H1 (cell line): Measurements from ENCODE around the gene CYP39A1. TPM values are rescaled to one million over a fixed set of nuclear protein-coding genes. Genes with fewer than 3 reads are reported as not detected.

Experiments
- CTCF ChIA-PET: fragments of 300-600 bp; sonication (Branson Sonifier 250); formaldehyde crosslinking; loops from one replicate; lab custom pipeline; 2021; ENCODE audit not compliant: partially characterized antibody; lab: Charles Lee
- POLR2A ChIA-PET: fragments of 300-600 bp; sonication (Branson Sonifier 250); formaldehyde crosslinking; loops from one replicate; lab custom pipeline; 2021; ENCODE audit warnings: inconsistent platforms; ENCODE audit not compliant: partially characterized antibody; lab: Charles Lee
- DNase-seq, 2 experiments: peaks; one replicate each; pipeline versions ENCODE4 v3.0.0 to v3.0.0-alpha.2; 2010 to 2022; ENCODE audit warnings: low spot score in 2 of 2, low read depth in 1 of 2, mixed read lengths in 1 of 2
- FAIRE-seq: peaks from 2 replicates; lab custom pipeline; 2011; peaks lifted over from hg19 to GRCh38; lab: Jason Lieb, UNC
- H2AFZ ChIP-seq: 2 replicates; pipeline ENCODE4 v1.8.1; 2012; ENCODE audit warnings: low read length, inconsistent platforms
- H2AK5ac ChIP-seq: 2 replicates; pipeline ENCODE4 v1.6.1; 2013; ENCODE audit warnings: low read depth, low read length
- H2BK120ac ChIP-seq: replicated peaks from 2 replicates; pipeline ENCODE3; 2013; ENCODE audit warnings: low read depth, low read length, inconsistent platforms
- H2BK12ac ChIP-seq: 2 replicates; pipeline ENCODE4 v1.6.1; 2013; ENCODE audit warnings: low read depth, low read length
- H2BK15ac ChIP-seq: 2 replicates; pipeline ENCODE4 v1.6.1; 2013; ENCODE audit warnings: low read length
- H2BK20ac ChIP-seq: 2 replicates; pipeline ENCODE4 v1.6.1; 2013; ENCODE audit warnings: low read length
- H2BK5ac ChIP-seq: 2 replicates; pipeline ENCODE4 v1.6.1; 2013; ENCODE audit warnings: low read depth, low read length
- H3K14ac ChIP-seq: 2 replicates; pipeline ENCODE4 v1.6.1; 2013; ENCODE audit warnings: inconsistent platforms; ENCODE audit not compliant: insufficient read length
- H3K18ac ChIP-seq: 2 replicates; pipeline ENCODE4 v1.6.1; 2013; ENCODE audit warnings: low read length; ENCODE audit errors: extremely low read depth
- H3K23ac ChIP-seq: 2 replicates; pipeline ENCODE4 v1.6.1; 2013; ENCODE audit warnings: inconsistent platforms; ENCODE audit not compliant: insufficient read length
- H3K23me2 ChIP-seq: 2 replicates; pipeline ENCODE4 v1.6.1; 2013; ENCODE audit warnings: low read depth, low read length
- H3K27ac ChIP-seq: 2 replicates; pipeline ENCODE4 v1.6.1; 2011; ENCODE audit warnings: low read depth, low read length, inconsistent platforms
- H3K27me3 ChIP-seq, 4 experiments: replicated peaks in 1 of 4; 1 replicate in 1 of 4; 2 replicates in 3 of 4; pipeline versions ENCODE4 v1.6.1 to v1.8.1; 2011 to 2013; ENCODE audit warnings: low read length in 3 of 4, mild to moderate bottlenecking in 3 of 4, inconsistent platforms in 2 of 4, mixed read lengths in 2 of 4, moderate library complexity in 1 of 4; ENCODE audit not compliant: control insufficient read depth in 3 of 4, insufficient read depth in 3 of 4; ENCODE audit errors: extremely low read depth in 1 of 4
- H3K36me3 ChIP-seq, 4 experiments: 2 replicates each; pipeline versions ENCODE4 v1.6.1 to v1.8.1; 2011 to 2013; ENCODE audit warnings: mild to moderate bottlenecking in 4 of 4, low read length in 3 of 4, moderate library complexity in 2 of 4, control low read depth in 1 of 4, inconsistent platforms in 1 of 4; ENCODE audit not compliant: insufficient read depth in 4 of 4, control insufficient read depth in 2 of 4
- H3K4ac ChIP-seq: replicated peaks from 2 replicates; pipeline ENCODE3; 2013; ENCODE audit warnings: low read length, low read depth, mixed read lengths, inconsistent platforms; ENCODE audit not compliant: insufficient read length
- H3K4me1 ChIP-seq, 4 experiments: replicated peaks in 1 of 4; 1 replicate in 1 of 4; 2 replicates in 3 of 4; pipeline versions ENCODE4 v1.6.1 to v1.8.1; 2011 to 2013; ENCODE audit warnings: low read length in 3 of 4, inconsistent platforms in 2 of 4, mixed read lengths in 1 of 4; ENCODE audit not compliant: insufficient read depth in 4 of 4, control insufficient read depth in 3 of 4
- H3K4me2 ChIP-seq, 2 experiments: 2 replicates each; pipeline versions ENCODE4 v1.6.1 to v1.8.1; 2011 to 2013; ENCODE audit warnings: low read depth in 2 of 2, low read length in 2 of 2, control low read depth in 1 of 2, inconsistent platforms in 1 of 2, mild to moderate bottlenecking in 1 of 2; ENCODE audit not compliant: insufficient read depth in 1 of 2
- H3K4me3 ChIP-seq, 4 experiments: fragments of 200-600, 300-600 bp in 1 of 4; sonication (generic), shearing (Covaris generic), sonication (Bioruptor Twin) in 1 of 4; 2 replicates each; pipeline versions ENCODE4 v1.5.1 to v1.8.1; 2011 to 2016; ENCODE audit warnings: low read length in 4 of 4, low read depth in 3 of 4, control low read depth in 2 of 4, inconsistent platforms in 2 of 4, mild to moderate bottlenecking in 2 of 4, mixed read lengths in 1 of 4, moderate library complexity in 1 of 4; ENCODE audit not compliant: insufficient read depth in 2 of 4; ENCODE audit errors: extremely low read depth in 1 of 4
- H3K56ac ChIP-seq: replicated peaks from 2 replicates; pipeline ENCODE3; 2013; ENCODE audit warnings: low read depth, mild to moderate bottlenecking, mixed read lengths, low read length, inconsistent platforms; ENCODE audit not compliant: insufficient read length
- H3K79me1 ChIP-seq: 2 replicates; pipeline ENCODE4 v1.6.1; 2013; ENCODE audit warnings: low read depth, low read length, control low read depth
- H3K79me2 ChIP-seq, 2 experiments: 2 replicates each; pipeline versions ENCODE4 v1.6.1 to v1.8.1; 2012 to 2013; ENCODE audit warnings: low read length in 2 of 2, mild to moderate bottlenecking in 2 of 2, inconsistent platforms in 1 of 2; ENCODE audit not compliant: insufficient read depth in 2 of 2, control insufficient read depth in 1 of 2
- H3K9ac ChIP-seq, 4 experiments: replicated peaks in 1 of 4; 1 replicate in 1 of 4; 2 replicates in 3 of 4; pipeline versions ENCODE4 v1.6.1 to v1.8.1; 2011 to 2013; ENCODE audit warnings: low read depth in 3 of 4, low read length in 3 of 4, control low read depth in 2 of 4, mild to moderate bottlenecking in 2 of 4, moderate library complexity in 2 of 4, inconsistent platforms in 1 of 4; ENCODE audit errors: extremely low read depth in 1 of 4
- H3K9me3 ChIP-seq, 2 experiments: 2 replicates each; pipeline versions ENCODE4 v1.6.1 to v1.8.1; 2012 to 2013; ENCODE audit warnings: mild to moderate bottlenecking in 2 of 2, moderate library complexity in 2 of 2, control low read depth in 1 of 2, inconsistent platforms in 1 of 2, low read depth in 1 of 2, low read length in 1 of 2, mixed read lengths in 1 of 2; ENCODE audit not compliant: insufficient read depth in 2 of 2
- H4K20me1 ChIP-seq, 2 experiments: replicated peaks in 1 of 2; 2 replicates each; pipeline versions ENCODE3 to v1.8.1; 2011 to 2013; ENCODE audit warnings: inconsistent platforms in 2 of 2, low read length in 2 of 2, mild to moderate bottlenecking in 1 of 2; ENCODE audit not compliant: insufficient read depth in 2 of 2, control insufficient read depth in 1 of 2
- H4K5ac ChIP-seq: 2 replicates; pipeline ENCODE4 v1.6.1; 2013; ENCODE audit warnings: low read length, low read depth, mixed read lengths, inconsistent platforms; ENCODE audit not compliant: insufficient read length
- H4K8ac ChIP-seq: 2 replicates; pipeline ENCODE4 v1.8.0; 2013; ENCODE audit warnings: mild to moderate bottlenecking, moderate library complexity, low read length, inconsistent platforms; ENCODE audit not compliant: insufficient read depth; ENCODE audit errors: extremely low read depth
- H4K91ac ChIP-seq: replicated peaks from 2 replicates; pipeline ENCODE3; 2013; ENCODE audit warnings: low read length, mixed read lengths, inconsistent platforms; ENCODE audit not compliant: insufficient read length
- BACH1 ChIP-seq: IDR thresholded peaks from 2 replicates; pipeline ENCODE4 v1.6.1; 2012; ENCODE audit warnings: low read length, improper control_type of control experiment
- CBX5 ChIP-seq: fragments of 300-800, 300-1000 bp; sonication (generic); IDR thresholded peaks from 2 replicates; pipeline ENCODE4 v1.7.1; 2016; ENCODE audit warnings: antibody characterized with exemption, low read length, low read depth
- EP300 ChIP-seq, 2 experiments: IDR thresholded peaks; 1 replicate in 1 of 2; 2 replicates in 1 of 2; pipeline ENCODE4 v1.6.1; 2011 to 2012; ENCODE audit warnings: low read depth in 2 of 2, low read length in 2 of 2, mild to moderate bottlenecking in 2 of 2, borderline replicate concordance in 1 of 2, inconsistent platforms in 1 of 2, moderate library complexity in 1 of 2
- HDAC2 ChIP-seq, 2 experiments: fragments of 300-600 bp in 1 of 2; sonication (generic) in 1 of 2; IDR thresholded peaks; 2 replicates each; pipeline ENCODE4 v1.6.1; 2011 to 2012; ENCODE audit warnings: low read depth in 2 of 2, low read length in 2 of 2, mild to moderate bottlenecking in 2 of 2, moderate library complexity in 2 of 2, borderline replicate concordance in 1 of 2, inconsistent platforms in 1 of 2
- HDAC6 ChIP-seq: IDR thresholded peaks from one replicate; pipeline ENCODE4 v1.7.1; 2012; ENCODE audit warnings: low read depth, mild to moderate bottlenecking, inconsistent platforms, low read length, moderate library complexity
- JUN ChIP-seq: IDR thresholded peaks from 2 replicates; pipeline ENCODE4 v1.6.1; 2011; ENCODE audit warnings: low read depth, mild to moderate bottlenecking, improper control_type of control experiment, low read length
- KDM5A ChIP-seq: fragments of 200-600 bp; IDR thresholded peaks from 2 replicates; pipeline ENCODE4 v1.7.1; 2012; ENCODE audit warnings: mild to moderate bottlenecking, low read length, inconsistent platforms, mixed read lengths
- PHF8 ChIP-seq: fragments of 200-600 bp; sonication (generic); conservative IDR thresholded peaks from 2 replicates; pipeline ENCODE4 v1.7.1; 2012; ENCODE audit warnings: low read depth, mild to moderate bottlenecking, inconsistent platforms, low read length, moderate library complexity
- POU5F1 ChIP-seq: IDR thresholded peaks from 2 replicates; pipeline ENCODE4 v1.6.1; 2011; ENCODE audit warnings: low read depth, mild to moderate bottlenecking, low read length, moderate library complexity
- RFX5 ChIP-seq: IDR thresholded peaks from 2 replicates; pipeline ENCODE4 v1.6.1; 2011; ENCODE audit warnings: low read depth, low read length, improper control_type of control experiment, borderline replicate concordance
- SUZ12 ChIP-seq: fragments of 200-600 bp; sonication (generic); IDR thresholded peaks from 2 replicates; pipeline ENCODE4 v1.6.1; 2012; ENCODE audit warnings: mild to moderate bottlenecking, inconsistent platforms, low read length, moderate library complexity, mixed read lengths
- USF2 ChIP-seq: IDR thresholded peaks from 2 replicates; pipeline ENCODE4 v1.6.1; 2011; ENCODE audit warnings: low read length, improper control_type of control experiment
- YY1 ChIP-seq: IDR thresholded peaks from 2 replicates; pipeline ENCODE4 v1.6.1; 2011; ENCODE audit warnings: low read depth, mild to moderate bottlenecking, low read length
- WGBS, 2 experiments: shearing (Covaris generic) in 1 of 2; methylation state at CpG; one replicate each; pipeline versions ENCODE4 v1.1.6 to v1.1.7; 2013 to 2015; ENCODE audit warnings: low lambda C conversion rate in 2 of 2, mixed read lengths in 2 of 2, inconsistent platforms in 1 of 2, low coverage in 1 of 2, missing lambda C conversion rate in 1 of 2; ENCODE audit not compliant: insufficient replicate concordance in 2 of 2, insufficient coverage in 1 of 2, insufficient read length in 1 of 2; ENCODE audit errors: extremely low coverage in 1 of 2, missing lambda C conversion rate in 1 of 2; 5-methylcytosine and 5-hydroxymethylcytosine counted together
- polyA plus RNA-seq, 7 experiments: library from polyadenylated mRNA; depleted of rRNA in 3 of 7; stranded (reverse) in 5 of 7; unstranded in 2 of 7; fragments of >200 nt in 5 of 7; fragments of 200-250 nt in 2 of 7; gene quantifications; 1 replicate in 5 of 7; 2 replicates in 1 of 7; 4 replicates in 1 of 7; pipeline versions ENCODE4 v1.2.1 to v1.2.3, GENCODE V29; 2011 to 2013; ENCODE audit warnings: missing spikeins in 2 of 7, mixed read lengths in 2 of 7
- total RNA-seq: library from RNA; stranded (reverse); fragmentation: NEBNext Ultra II Directional; extraction: Animal tissue kit (Norgen Biotek cat#: 25700); gene quantifications from 2 replicates; pipeline ENCODE4 v1.2.1, GENCODE V29; 2021

CYP39A1 gene
- total and polyA plus RNA-seq, 2 of the 8 experiments (the other 6 are each of a cell fraction or from before 2014, with no cell fraction given), result 0.71 to 2.4 TPM

GRCh38 chr6:46689657-46690056 is 37.0 kb upstream of the CYP39A1 start:
- Histone ChIP-seq H4K8ac (no peak overlapping the region), H3K23me2 (0 out of 2 replicates have a peak, but pooled peaks cover 2% of the 10 kb centered on the region), H2AK5ac (no peak overlapping the region), H3K18ac (no peak overlapping the region), H2AFZ (0 out of 2 replicates have a peak overlapping the region, but pooled peaks have one; percentile 8), H3K4me1 (no peaks in the 10 kb centered on the region), H3K14ac (no peak overlapping the region), H3K79me2 (no peaks in the 10 kb centered on the region), H3K79me1 (no peaks in the 10 kb centered on the region), H4K20me1 (no peaks in the 10 kb centered on the region), H3K4me3 (no peak overlapping the region), H3K4ac (no peak overlapping the region), H2BK12ac (no peak overlapping the region), H3K56ac (no peak overlapping the region), H2BK120ac (no peak overlapping the region), H3K9ac (no peak overlapping the region), H4K91ac (no peak overlapping the region), H3K27me3 (no peaks in the 10 kb centered on the region), H2BK20ac (no peak overlapping the region), H2BK5ac (no peak overlapping the region), H3K27ac (no peak overlapping the region), H4K5ac (no peak overlapping the region), H3K9me3 (no peaks in the 10 kb centered on the region), H3K4me2 (no peak overlapping the region), H3K36me3 (no peaks in the 10 kb centered on the region), H3K23ac (no peak overlapping the region), H2BK15ac (no peak overlapping the region)
- CTCF ChIA-PET, result interaction anchor here (1.2 kb wide), 1 partner anchor 12 kb away, joined by 3 read pairs; no protein-coding TSS in a partner anchor
- FAIRE-seq (no peak), DNase-seq (no peak)
- WGBS, 2 experiments, result 91% methylated on average over 3 of the region's 3 CpGs; no CpG with 5 or more reads in 1 of the 2 experiments
- POLR2A ChIA-PET, result no interaction called here
- no peak for TF ChIP-seq HDAC2 (IDR thresholded peaks at IDR 0.05; ENCODE audit: borderline replicate concordance in 1 of 2, low read depth in 2 of 2, low read length in 2 of 2)
- no peak for TF ChIP-seq JUN
- no peak for TF ChIP-seq BACH1
- TF ChIP-seq YY1, result no peak
- no peak for TF ChIP-seq CBX5
- TF ChIP-seq PHF8, result no peak
- TF ChIP-seq POU5F1, result no peak
- TF ChIP-seq HDAC6, result no peak
- no peak for TF ChIP-seq EP300 (IDR thresholded peaks at IDR 0.05; ENCODE audit: borderline replicate concordance in 1 of 2, low read depth in 2 of 2, low read length in 2 of 2)
- no peak for TF ChIP-seq USF2
- no peak for TF ChIP-seq RFX5
- TF ChIP-seq KDM5A, result no peak
- TF ChIP-seq SUZ12, result no peak
